Measurements from ENCODE around the gene ACSL3. TPM values are rescaled to one million over a fixed set of nuclear protein-coding genes. Genes with fewer than 3 reads are reported as not detected.

The ACSL3 gene
- polyA plus RNA-seq, 1 donor from 2014 or later, result 119 TPM

DNA sequence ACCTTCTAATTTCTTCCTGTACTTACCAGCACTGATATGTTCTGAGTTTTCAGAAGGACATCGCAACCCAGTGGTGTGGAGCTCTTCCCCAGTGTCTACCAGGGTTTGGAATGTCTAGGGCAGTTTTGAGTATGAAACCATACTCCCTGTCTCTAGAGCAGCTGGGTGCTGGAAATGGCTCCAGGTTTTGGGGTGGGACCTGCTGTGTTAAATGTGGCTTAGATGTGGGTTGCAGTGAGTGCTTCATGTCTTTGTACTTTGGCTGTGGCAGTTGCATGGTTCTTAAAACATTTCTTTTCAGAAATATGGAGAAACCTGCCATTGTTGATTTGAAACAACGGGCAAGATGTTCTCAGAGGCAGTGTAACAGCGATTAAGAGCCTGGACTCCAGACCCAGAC lies 48.5 kb downstream of the ACSL3 start:
- Histone ChIP-seq H3K36me3 (ENCODE audit: insufficient read depth, low read length) (no peaks in the 10 kb centered on the region), H3K27ac (ENCODE audit: low read length) (no peak overlapping the region), H3F3A (ENCODE audit: insufficient read depth, low read length, poor library complexity, severe bottlenecking) (no peaks in the 10 kb centered on the region), H4K20me1 (ENCODE audit: insufficient read depth) (no peaks in the 10 kb centered on the region), H3K4me3 (ENCODE audit: low read length) (no peak overlapping the region), H3K27me3 (ENCODE audit: insufficient read depth, low read depth, low read length) (no peaks in the 10 kb centered on the region), H3K9me2 (ENCODE audit: insufficient read depth, low read length) (no peaks in the 10 kb centered on the region), H3K79me2 (replicated peaks; ENCODE audit: insufficient read depth, low read length) (peaks cover 38% of the 10 kb centered on the region), H3K9me3 (ENCODE audit: low read length) (no peaks in the 10 kb centered on the region), H3K4me2 (ENCODE audit: low read length) (no peak overlapping the region), H2AFZ (ENCODE audit: low read depth, low read length) (no peak overlapping the region), H3K9ac (ENCODE audit: low read length) (no peak overlapping the region)
- TF ChIP-seq, protein P1, sequence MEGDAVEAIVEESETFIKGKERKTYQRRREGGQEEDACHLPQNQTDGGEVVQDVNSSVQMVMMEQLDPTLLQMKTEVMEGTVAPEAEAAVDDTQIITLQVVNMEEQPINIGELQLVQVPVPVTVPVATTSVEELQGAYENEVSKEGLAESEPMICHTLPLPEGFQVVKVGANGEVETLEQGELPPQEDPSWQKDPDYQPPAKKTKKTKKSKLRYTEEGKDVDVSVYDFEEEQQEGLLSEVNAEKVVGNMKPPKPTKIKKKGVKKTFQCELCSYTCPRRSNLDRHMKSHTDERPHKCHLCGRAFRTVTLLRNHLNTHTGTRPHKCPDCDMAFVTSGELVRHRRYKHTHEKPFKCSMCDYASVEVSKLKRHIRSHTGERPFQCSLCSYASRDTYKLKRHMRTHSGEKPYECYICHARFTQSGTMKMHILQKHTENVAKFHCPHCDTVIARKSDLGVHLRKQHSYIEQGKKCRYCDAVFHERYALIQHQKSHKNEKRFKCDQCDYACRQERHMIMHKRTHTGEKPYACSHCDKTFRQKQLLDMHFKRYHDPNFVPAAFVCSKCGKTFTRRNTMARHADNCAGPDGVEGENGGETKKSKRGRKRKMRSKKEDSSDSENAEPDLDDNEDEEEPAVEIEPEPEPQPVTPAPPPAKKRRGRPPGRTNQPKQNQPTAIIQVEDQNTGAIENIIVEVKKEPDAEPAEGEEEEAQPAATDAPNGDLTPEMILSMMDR (IDR thresholded peaks at IDR 0.05; ENCODE audit: poor library complexity, severe bottlenecking), result no peak
- TF ChIP-seq MXI1 (conservative IDR thresholded peaks at IDR 0.05; ENCODE audit: poor library complexity, severe bottlenecking), result no peak
- TF ChIP-seq EZH2 (IDR thresholded peaks at IDR 0.05; ENCODE audit: borderline replicate concordance, insufficient read depth, low read length, poor library complexity, severe bottlenecking), result no peak

DNA sequence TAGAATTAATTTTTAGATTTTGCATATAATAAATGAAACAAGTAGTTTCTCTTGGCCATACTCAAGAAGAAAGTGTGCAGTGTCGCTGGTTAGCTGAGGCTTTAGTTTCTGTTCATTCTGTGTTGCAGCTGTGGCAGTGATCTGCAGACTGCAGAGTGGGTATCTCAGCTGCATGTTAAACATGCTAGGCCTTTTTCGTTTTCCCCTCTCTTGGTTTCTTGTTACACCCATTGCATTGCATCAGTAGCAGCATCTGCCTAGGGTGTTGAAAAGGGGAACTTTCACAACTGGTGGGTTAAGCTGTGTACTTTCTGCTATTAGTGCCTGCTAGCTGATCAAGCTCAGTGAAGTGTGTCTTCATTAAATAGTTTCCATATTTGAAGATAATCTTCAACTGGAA lies 51.3 kb downstream of the ACSL3 start:
- Histone ChIP-seq H3K79me2 (replicated peaks; ENCODE audit: insufficient read depth, low read length) (peaks cover 28% of the 10 kb centered on the region), H3K36me3 (ENCODE audit: insufficient read depth, low read length) (no peaks in the 10 kb centered on the region)

More for the DNA sequence above, 51.3 kb downstream of the ACSL3 start:
- H3K27ac ChIP-seq (ENCODE audit: low read length), result no peak overlapping the region
- H3K4me2 ChIP-seq (ENCODE audit: low read length), result no peak overlapping the region
- H3K9me3 ChIP-seq (ENCODE audit: low read length), result no peaks in the 10 kb centered on the region
- H3F3A ChIP-seq (ENCODE audit: insufficient read depth, low read length, poor library complexity, severe bottlenecking), result no peaks in the 10 kb centered on the region
- no peak overlapping the region for H3K4me3 ChIP-seq (ENCODE audit: low read length)
- no peaks in the 10 kb centered on the region for H3K9me2 ChIP-seq (ENCODE audit: insufficient read depth, low read length)
- no peaks in the 10 kb centered on the region for H4K20me1 ChIP-seq (ENCODE audit: insufficient read depth)
- H3K27me3 ChIP-seq (ENCODE audit: insufficient read depth, low read depth, low read length), result no peaks in the 10 kb centered on the region
- no peak overlapping the region for H2AFZ ChIP-seq (ENCODE audit: low read depth, low read length)
- TF ChIP-seq SMC3 (conservative IDR thresholded peaks at IDR 0.05; ENCODE audit: poor library complexity) (no peak), EP300 (conservative IDR thresholded peaks at IDR 0.05; ENCODE audit: poor library complexity, severe bottlenecking) (no peak), MXI1 (conservative IDR thresholded peaks at IDR 0.05; ENCODE audit: poor library complexity, severe bottlenecking) (no peak), POLR2AphosphoS5 (IDR thresholded peaks at IDR 0.05) (no peak), EZH2 (IDR thresholded peaks at IDR 0.05; ENCODE audit: borderline replicate concordance, insufficient read depth, low read length, poor library complexity, severe bottlenecking) (no peak), RAD21 (conservative IDR thresholded peaks at IDR 0.05) (no peak), TAF1 (IDR thresholded peaks at IDR 0.05; ENCODE audit: low read depth) (no peak)
- TF ChIP-seq, protein P1 (IDR thresholded peaks at IDR 0.05; ENCODE audit: poor library complexity, severe bottlenecking), result no peak
- TF ChIP-seq, protein P2, sequence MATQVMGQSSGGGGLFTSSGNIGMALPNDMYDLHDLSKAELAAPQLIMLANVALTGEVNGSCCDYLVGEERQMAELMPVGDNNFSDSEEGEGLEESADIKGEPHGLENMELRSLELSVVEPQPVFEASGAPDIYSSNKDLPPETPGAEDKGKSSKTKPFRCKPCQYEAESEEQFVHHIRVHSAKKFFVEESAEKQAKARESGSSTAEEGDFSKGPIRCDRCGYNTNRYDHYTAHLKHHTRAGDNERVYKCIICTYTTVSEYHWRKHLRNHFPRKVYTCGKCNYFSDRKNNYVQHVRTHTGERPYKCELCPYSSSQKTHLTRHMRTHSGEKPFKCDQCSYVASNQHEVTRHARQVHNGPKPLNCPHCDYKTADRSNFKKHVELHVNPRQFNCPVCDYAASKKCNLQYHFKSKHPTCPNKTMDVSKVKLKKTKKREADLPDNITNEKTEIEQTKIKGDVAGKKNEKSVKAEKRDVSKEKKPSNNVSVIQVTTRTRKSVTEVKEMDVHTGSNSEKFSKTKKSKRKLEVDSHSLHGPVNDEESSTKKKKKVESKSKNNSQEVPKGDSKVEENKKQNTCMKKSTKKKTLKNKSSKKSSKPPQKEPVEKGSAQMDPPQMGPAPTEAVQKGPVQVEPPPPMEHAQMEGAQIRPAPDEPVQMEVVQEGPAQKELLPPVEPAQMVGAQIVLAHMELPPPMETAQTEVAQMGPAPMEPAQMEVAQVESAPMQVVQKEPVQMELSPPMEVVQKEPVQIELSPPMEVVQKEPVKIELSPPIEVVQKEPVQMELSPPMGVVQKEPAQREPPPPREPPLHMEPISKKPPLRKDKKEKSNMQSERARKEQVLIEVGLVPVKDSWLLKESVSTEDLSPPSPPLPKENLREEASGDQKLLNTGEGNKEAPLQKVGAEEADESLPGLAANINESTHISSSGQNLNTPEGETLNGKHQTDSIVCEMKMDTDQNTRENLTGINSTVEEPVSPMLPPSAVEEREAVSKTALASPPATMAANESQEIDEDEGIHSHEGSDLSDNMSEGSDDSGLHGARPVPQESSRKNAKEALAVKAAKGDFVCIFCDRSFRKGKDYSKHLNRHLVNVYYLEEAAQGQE (IDR thresholded peaks at IDR 0.05; ENCODE audit: borderline replicate concordance), result no peak
- H3K9ac ChIP-seq (ENCODE audit: low read length), result no peak overlapping the region

Measured in neural cell (in vitro differentiated cells).